ENCODE data around the gene RNF20. TPM values are rescaled to one million over a fixed set of nuclear protein-coding genes. Genes with fewer than 3 reads are reported as not detected.
A peak's percentile ranks its signal among the peaks of the same experiment; 100 is the strongest.

RNF20 gene
- polyA plus RNA-seq, 2 of the 4 experiments (the other 2 are of a cell fraction): 32.4 to 54.4 TPM

- POLR2A ChIA-PET: interaction anchor here (0.7 to 2.3 kb wide), 7 partner anchors 18 to 89 kb away, joined by 3 to 19 read pairs (median 4); partner anchors contain the start of genes MRPL50, RNF20 and ZNF189
- CTCF ChIA-PET: interaction anchor here (1.0 to 4.0 kb wide), 10 partner anchors 10 to 43 kb away, joined by 3 to 27 read pairs (median 9); no protein-coding TSS in a partner anchor
- TF ChIP-seq, protein P1, sequence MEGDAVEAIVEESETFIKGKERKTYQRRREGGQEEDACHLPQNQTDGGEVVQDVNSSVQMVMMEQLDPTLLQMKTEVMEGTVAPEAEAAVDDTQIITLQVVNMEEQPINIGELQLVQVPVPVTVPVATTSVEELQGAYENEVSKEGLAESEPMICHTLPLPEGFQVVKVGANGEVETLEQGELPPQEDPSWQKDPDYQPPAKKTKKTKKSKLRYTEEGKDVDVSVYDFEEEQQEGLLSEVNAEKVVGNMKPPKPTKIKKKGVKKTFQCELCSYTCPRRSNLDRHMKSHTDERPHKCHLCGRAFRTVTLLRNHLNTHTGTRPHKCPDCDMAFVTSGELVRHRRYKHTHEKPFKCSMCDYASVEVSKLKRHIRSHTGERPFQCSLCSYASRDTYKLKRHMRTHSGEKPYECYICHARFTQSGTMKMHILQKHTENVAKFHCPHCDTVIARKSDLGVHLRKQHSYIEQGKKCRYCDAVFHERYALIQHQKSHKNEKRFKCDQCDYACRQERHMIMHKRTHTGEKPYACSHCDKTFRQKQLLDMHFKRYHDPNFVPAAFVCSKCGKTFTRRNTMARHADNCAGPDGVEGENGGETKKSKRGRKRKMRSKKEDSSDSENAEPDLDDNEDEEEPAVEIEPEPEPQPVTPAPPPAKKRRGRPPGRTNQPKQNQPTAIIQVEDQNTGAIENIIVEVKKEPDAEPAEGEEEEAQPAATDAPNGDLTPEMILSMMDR (IDR thresholded peaks at IDR 0.05): no peak
- no peak for TF ChIP-seq EP300 (IDR thresholded peaks at IDR 0.05)
Measured at GRCh38 chr9:101487443-101487840, 46.2 kb upstream of the RNF20 start.

DNA sequence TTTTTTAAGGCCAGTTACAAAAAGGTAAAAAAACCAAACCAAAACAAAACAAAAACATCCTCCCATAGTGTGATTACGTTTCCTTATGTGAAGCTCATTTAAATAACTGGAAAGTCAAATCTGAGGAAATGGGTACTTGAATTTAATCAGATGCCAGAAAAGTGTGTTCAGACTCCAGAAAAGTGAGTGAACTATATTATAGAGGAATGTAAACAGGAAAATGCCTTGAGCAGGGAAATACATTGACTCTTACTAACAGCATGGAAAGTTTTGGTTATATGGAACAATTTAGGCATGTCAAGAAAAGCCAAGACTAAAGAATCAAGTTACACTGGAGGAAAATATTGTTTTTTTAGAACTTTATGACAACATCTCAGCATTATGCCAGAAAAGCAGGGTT is 37.8 kb upstream of the RNF20 start:
- Histone ChIP-seq H3K4me2 (no peak overlapping the region), H3K9me3 (no peaks in the 10 kb centered on the region), H3K4me3 (no peak overlapping the region), H3K4me1 (no peaks in the 10 kb centered on the region), H3K27ac (no peak overlapping the region)
- CTCF ChIA-PET: no interaction called here
- POLR2A ChIA-PET: no interaction called here
- TF ChIP-seq ATOH8 (CRISPR knock-in tag; IDR thresholded peaks at IDR 0.05; ENCODE audit: low read depth) (no peak), EHF (CRISPR knock-in tag; IDR thresholded peaks at IDR 0.05) (no peak), HOXB13 (CRISPR knock-in tag; IDR thresholded peaks at IDR 0.05; ENCODE audit: low read depth) (no peak), GATA3 (IDR thresholded peaks at IDR 0.05; ENCODE audit: borderline replicate concordance) (no peak), FOXS1 (CRISPR knock-in tag; IDR thresholded peaks at IDR 0.05) (no peak), KDM5A (IDR thresholded peaks at IDR 0.05) (no peak), CHD4 (IDR thresholded peaks at IDR 0.05; ENCODE audit: borderline replicate concordance) (no peak), JUNB (IDR thresholded peaks at IDR 0.05) (no peak), NPAS2 (CRISPR knock-in tag; IDR thresholded peaks at IDR 0.05; ENCODE audit: borderline replicate concordance) (no peak), ZFP36 (IDR thresholded peaks at IDR 0.05; ENCODE audit: borderline replicate concordance, partially characterized antibody) (no peak), CEBPB (IDR thresholded peaks at IDR 0.05) (no peak), SMC3 (IDR thresholded peaks at IDR 0.05) (no peak), FOSB (CRISPR knock-in tag; IDR thresholded peaks at IDR 0.05) (no peak), POLR2A (IDR thresholded peaks at IDR 0.05; ENCODE audit: low read length) (no peak)
- TF ChIP-seq, protein P2, sequence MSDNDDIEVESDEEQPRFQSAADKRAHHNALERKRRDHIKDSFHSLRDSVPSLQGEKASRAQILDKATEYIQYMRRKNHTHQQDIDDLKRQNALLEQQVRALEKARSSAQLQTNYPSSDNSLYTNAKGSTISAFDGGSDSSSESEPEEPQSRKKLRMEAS (IDR thresholded peaks at IDR 0.05): no peak
- TF ChIP-seq, protein P1 (IDR thresholded peaks at IDR 0.05): no peak
- TF ChIP-seq, protein P3, sequence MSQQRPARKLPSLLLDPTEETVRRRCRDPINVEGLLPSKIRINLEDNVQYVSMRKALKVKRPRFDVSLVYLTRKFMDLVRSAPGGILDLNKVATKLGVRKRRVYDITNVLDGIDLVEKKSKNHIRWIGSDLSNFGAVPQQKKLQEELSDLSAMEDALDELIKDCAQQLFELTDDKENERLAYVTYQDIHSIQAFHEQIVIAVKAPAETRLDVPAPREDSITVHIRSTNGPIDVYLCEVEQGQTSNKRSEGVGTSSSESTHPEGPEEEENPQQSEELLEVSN (IDR thresholded peaks at IDR 0.05; ENCODE audit: borderline replicate concordance, low read depth): no peak
- ATAC-seq (no peak), FAIRE-seq (peak; percentile 28), DNase-seq (ENCODE audit: low read depth in 1 of 2, low spot score in 1 of 2) (no peak)
- WGBS (ENCODE audit: missing lambda C conversion rate): 30% methylated on average over 1 of the region's 1 CpG

More at GRCh38 chr9:101487443-101487840, 46.2 kb upstream of the RNF20 start:
- WGBS (ENCODE audit: missing lambda C conversion rate): 47% methylated on average over 9 of the region's 9 CpGs
- DNase-seq (ENCODE audit: low read depth in 1 of 2, low spot score in 1 of 2) (no peak), FAIRE-seq (peak; percentile 68), ATAC-seq (peak in 1 of 2 experiments; percentile 4; a peak in 2 of 6 replicates)
- Histone ChIP-seq H3K4me1 (peaks cover 10% of the 10 kb centered on the region; the same call in 2 of the 3 replicates), H3K9me3 (no peaks in the 10 kb centered on the region), H3K4me2 (peak overlapping the region; percentile 80), H3K27ac (peak overlapping the region; percentile 86 to 97), H3K4me3 (peak overlapping the region; percentile 73)

- no peak for DNase-seq (ENCODE audit: low read depth in 1 of 2, low spot score in 1 of 2)
- TF ChIP-seq BHLHE40 (IDR thresholded peaks at IDR 0.05; ENCODE audit: low read depth, low read length): no peak
- ATAC-seq: no peak
- H3K4me1 ChIP-seq: no peaks in the 10 kb centered on the region
- no peak overlapping the region for H3K4me2 ChIP-seq
- WGBS (ENCODE audit: missing lambda C conversion rate): 64% methylated on average over 2 of the region's 2 CpGs
- no peak overlapping the region for H3K27ac ChIP-seq
- no peaks in the 10 kb centered on the region for H3K9me3 ChIP-seq
- ChIA-PET POLR2A (no interaction called here), CTCF (interaction anchor here (1.4 kb wide), 1 partner anchor 39 kb away, joined by 5 read pairs; no protein-coding TSS in a partner anchor)
- FAIRE-seq: no peak
- H3K4me3 ChIP-seq: no peak overlapping the region
Measured at GRCh38 chr9:101498323-101498722, 35.3 kb upstream of the RNF20 start.
